Measurements from ENCODE around the gene THSD8. TPM values are rescaled to one million over a fixed set of nuclear protein-coding genes. Genes with fewer than 3 reads are reported as not detected.
A peak's percentile ranks its signal among the peaks of the same experiment; 100 is the strongest.

Gene THSD8
- total RNA-seq, 1 donor from 2014 or later: not detected

GRCh38 chr19:12847159-12848139 is 45.6 kb downstream of the THSD8 start:
- peak overlapping the region; percentile 42 for H3K4me3 ChIP-seq (ENCODE audit: low read depth, low read length)
- TF ChIP-seq CTCF (conservative IDR thresholded peaks at IDR 0.05; ENCODE audit: low read depth, low read length): peak; percentile 91
- peak; percentile 13 for DNase-seq (ENCODE audit: low read depth)

Other genes with a start within 250 kb of the THSD8 start
- 1.2 and 2.0 TPM in 2 replicates for gene ZNF490, start 191.3 kb upstream of the THSD8 start, total RNA-seq
- gene ZNF791, start 191.1 kb upstream of the THSD8 start, total RNA-seq: 4.1 and 5.5 TPM in 2 replicates
- gene MAN2B1, start 135.3 kb upstream of the THSD8 start, total RNA-seq: 41.7 and 64.2 TPM in 2 replicates
- gene WDR83, start 135.3 kb upstream of the THSD8 start, total RNA-seq: 3.6 and 10.8 TPM in 2 replicates
- gene DHPS, start 120.2 kb upstream of the THSD8 start, total RNA-seq: 108 and 134 TPM in 2 replicates
- not detected in 2 replicates for gene GNG14, start 114.1 kb upstream of the THSD8 start, total RNA-seq
- gene FBXW9, start 105.4 kb upstream of the THSD8 start, total RNA-seq: 18.5 and 21.3 TPM in 2 replicates
- gene TNPO2, start 78.1 kb upstream of the THSD8 start, total RNA-seq: 21.9 and 33.3 TPM in 2 replicates
- 430 and 635 TPM in 2 replicates for gene TRIR, start 67.4 kb upstream of the THSD8 start, total RNA-seq
- 86.6 and 151 TPM in 2 replicates for gene GET3, start 64.6 kb upstream of the THSD8 start, total RNA-seq
- gene BEST2, start 50.3 kb upstream of the THSD8 start, total RNA-seq: not detected in 2 replicates
- gene HOOK2, start 26.5 kb upstream of the THSD8 start, total RNA-seq: 12.3 and 26.3 TPM in 2 replicates
- 127 and 251 TPM in 2 replicates for gene JUNB, start 10.6 kb upstream of the THSD8 start, total RNA-seq
- gene PRDX2, start 269 bp upstream of the THSD8 start, total RNA-seq: 463 and 571 TPM in 2 replicates
- 49.6 and 62.7 TPM in 2 replicates for gene RNASEH2A, start 4.5 kb downstream of the THSD8 start, total RNA-seq
- not detected in 2 replicates for gene RTBDN, start 32.5 kb downstream of the THSD8 start, total RNA-seq
- gene MAST1, start 36.4 kb downstream of the THSD8 start, total RNA-seq: 0.22 and 1.5 TPM in 2 replicates
- gene DNASE2, start 79.4 kb downstream of the THSD8 start, total RNA-seq: 21.0 and 24.0 TPM in 2 replicates
- 0.51 TPM in 1 of 2 replicates, not detected in the other for gene KLF1, start 85.1 kb downstream of the THSD8 start, total RNA-seq
- 43.4 and 49.1 TPM in 2 replicates for gene GCDH, start 89.1 kb downstream of the THSD8 start, total RNA-seq
- 0.22 and 1.3 TPM in 2 replicates for gene SYCE2, start 117.2 kb downstream of the THSD8 start, total RNA-seq
- 89.1 and 101 TPM in 2 replicates for gene FARSA, start 131.6 kb downstream of the THSD8 start, total RNA-seq
- gene CALR, start 136.5 kb downstream of the THSD8 start, total RNA-seq: 1,613 and 1,812 TPM in 2 replicates
- gene RAD23A, start 143.8 kb downstream of the THSD8 start, total RNA-seq: 108 and 129 TPM in 2 replicates
- gene GADD45GIP1, start 155.2 kb downstream of the THSD8 start, total RNA-seq: 87.2 and 105 TPM in 2 replicates
- 0.06 and 0.07 TPM in 2 replicates for gene DAND5, start 167.5 kb downstream of the THSD8 start, total RNA-seq
- 1.7 TPM in 1 of 2 replicates, not detected in the other for gene NFIX, start 193.4 kb downstream of the THSD8 start, total RNA-seq

All from epithelial cell of proximal tubule (primary cell).